Tibial artery (tissue), 4 donors: ENCODE data around the gene TFEB.

Experiments used
- DNase-seq, 2 donors: peaks; one replicate each; pipeline ENCODE4 v3.0.0-alpha.2; 2019
- H3K27ac ChIP-seq, 2 donors: fragments of 200-600 bp; sonication (generic) in 1 of 2; 1 replicate in 1 of 2; 2 replicates in 1 of 2; pipeline ENCODE4 v1.5.1; 2018 to 2019; ENCODE audit warnings: mild to moderate bottlenecking in 1 of 2
- H3K27me3 ChIP-seq, 2 donors: fragments of 200-600 bp; sonication (generic) in 1 of 2; one replicate each; pipeline versions ENCODE4 v1.5.1 to v1.6.0; 2016 to 2019
- H3K36me3 ChIP-seq, 3 donors: fragments of 200-600 bp; sonication (generic) in 2 of 3; one replicate each; pipeline ENCODE4 v1.5.1; 2016 to 2019; ENCODE audit warnings: mild to moderate bottlenecking in 2 of 3
- H3K4me1 ChIP-seq, 4 donors: fragments of 200-600 bp; sonication (generic) in 2 of 4; 1 replicate in 3 of 4; 2 replicates in 1 of 4; pipeline ENCODE4 v1.5.1; 2016 to 2019
- H3K4me3 ChIP-seq, 2 donors: fragments of 200-600 bp; sonication (generic) in 1 of 2; 1 replicate in 1 of 2; 2 replicates in 1 of 2; pipeline ENCODE4 v1.5.1; 2018 to 2019; ENCODE audit warnings: mild to moderate bottlenecking in 2 of 2
- H3K9me3 ChIP-seq, 3 donors: fragments of 200-600 bp; sonication (generic) in 1 of 3; one replicate each; pipeline ENCODE4 v1.5.1; 2016 to 2019
- intact Hi-C: fragments of 100-400 bp; cut with DNase I; formaldehyde crosslinking; loops from one replicate; pipeline ENCODE4 v1.15.0; 2023; ENCODE audit warnings: low total_unique reads
- TF ChIP-seq, protein P1 (sequence below), 2 experiments: fragments of 200-600 bp in 1 of 2; fragments of 450-650 bp in 1 of 2; IDR thresholded peaks; one replicate each; pipeline ENCODE4 v1.5.1; 2017 to 2019; ENCODE audit warnings: antibody characterized with exemption in 2 of 2, mild to moderate bottlenecking in 1 of 2, moderate library complexity in 1 of 2

Gene TFEB

DNA sequence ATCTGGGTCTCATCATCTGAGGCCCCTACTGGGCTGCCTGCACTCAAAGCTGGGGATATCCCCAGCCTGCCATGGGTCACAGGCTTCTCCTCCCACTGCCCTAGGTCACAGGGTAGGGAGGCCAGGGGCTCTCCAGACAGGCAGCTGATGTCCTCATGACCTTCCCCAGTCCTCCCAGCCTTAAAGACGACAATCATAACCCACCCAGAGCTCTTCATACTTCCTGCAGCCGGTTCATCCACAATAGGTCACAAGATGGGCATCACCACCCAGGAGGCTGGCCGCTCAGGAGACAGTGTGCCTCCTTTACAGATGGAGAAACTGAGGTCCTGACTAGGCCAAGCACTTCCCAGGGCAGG, 15.2 kb downstream of the TFEB start:
- Histone ChIP-seq H3K4me1 (peaks cover 0 to 63% (median 48%) of the 10 kb centered on the region in 4 donors), H3K9me3 (no peaks in the 10 kb centered on the region), H3K27ac (no peak overlapping the region), H3K27me3 (no peaks in the 10 kb centered on the region), H3K36me3 (no peaks in the 10 kb centered on the region), H3K4me3 (no peak overlapping the region)
- TF ChIP-seq, protein P1, sequence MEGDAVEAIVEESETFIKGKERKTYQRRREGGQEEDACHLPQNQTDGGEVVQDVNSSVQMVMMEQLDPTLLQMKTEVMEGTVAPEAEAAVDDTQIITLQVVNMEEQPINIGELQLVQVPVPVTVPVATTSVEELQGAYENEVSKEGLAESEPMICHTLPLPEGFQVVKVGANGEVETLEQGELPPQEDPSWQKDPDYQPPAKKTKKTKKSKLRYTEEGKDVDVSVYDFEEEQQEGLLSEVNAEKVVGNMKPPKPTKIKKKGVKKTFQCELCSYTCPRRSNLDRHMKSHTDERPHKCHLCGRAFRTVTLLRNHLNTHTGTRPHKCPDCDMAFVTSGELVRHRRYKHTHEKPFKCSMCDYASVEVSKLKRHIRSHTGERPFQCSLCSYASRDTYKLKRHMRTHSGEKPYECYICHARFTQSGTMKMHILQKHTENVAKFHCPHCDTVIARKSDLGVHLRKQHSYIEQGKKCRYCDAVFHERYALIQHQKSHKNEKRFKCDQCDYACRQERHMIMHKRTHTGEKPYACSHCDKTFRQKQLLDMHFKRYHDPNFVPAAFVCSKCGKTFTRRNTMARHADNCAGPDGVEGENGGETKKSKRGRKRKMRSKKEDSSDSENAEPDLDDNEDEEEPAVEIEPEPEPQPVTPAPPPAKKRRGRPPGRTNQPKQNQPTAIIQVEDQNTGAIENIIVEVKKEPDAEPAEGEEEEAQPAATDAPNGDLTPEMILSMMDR (IDR thresholded peaks at IDR 0.05) = no peak
- intact Hi-C loops = no loop called here
- no peak for DNase-seq

DNA sequence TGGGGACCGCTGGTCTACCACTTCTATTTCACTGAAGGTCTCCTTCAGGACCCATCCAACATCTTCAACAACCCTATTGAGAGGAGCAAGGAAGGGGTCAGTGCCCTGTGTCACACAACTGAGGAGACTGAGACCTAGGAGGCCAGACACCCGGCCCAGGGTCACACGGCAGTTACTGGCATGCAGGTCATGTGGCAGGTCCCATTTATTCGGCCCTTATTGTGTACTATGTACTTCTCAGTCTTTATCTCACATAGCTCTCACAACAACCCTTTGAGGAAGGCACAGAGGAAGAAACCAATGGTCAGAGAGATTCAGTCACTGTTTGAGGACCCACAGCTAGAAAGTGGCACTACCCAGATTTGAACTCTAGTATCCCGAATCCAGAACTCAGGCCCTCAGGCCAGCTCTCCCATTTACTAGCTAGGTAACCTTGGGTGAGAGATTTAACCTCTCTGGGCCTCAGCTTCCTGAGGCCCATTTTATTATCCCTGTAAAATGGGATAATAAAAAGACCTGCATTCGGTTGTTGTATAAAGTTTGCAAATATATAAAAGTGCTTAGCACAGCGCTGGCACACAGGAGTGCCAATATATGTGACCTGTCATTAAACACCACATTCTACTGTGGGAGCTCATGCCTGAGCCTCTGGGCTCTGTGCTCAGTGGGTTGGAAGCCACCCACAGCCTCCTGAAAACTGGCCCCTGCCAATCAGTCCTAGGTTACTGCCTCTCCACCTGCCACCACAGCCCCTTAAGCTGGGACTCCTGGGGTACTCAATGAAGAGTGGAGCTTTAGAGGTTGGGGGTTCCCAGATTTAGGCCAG, 15.8 kb downstream of the TFEB start:
- TF ChIP-seq, protein P1 (IDR thresholded peaks at IDR 0.05) = no peak
- intact Hi-C loops = no loop called here
- no peaks in the 10 kb centered on the region for H3K36me3 ChIP-seq
- no peaks in the 10 kb centered on the region for H3K9me3 ChIP-seq
- no peak overlapping the region for H3K4me3 ChIP-seq
- DNase-seq = no peak
- no peaks in the 10 kb centered on the region for H3K27me3 ChIP-seq
- peaks cover 0 to 58% (median 47%) of the 10 kb centered on the region in 4 donors for H3K4me1 ChIP-seq
- H3K27ac ChIP-seq = no peak overlapping the region

DNA sequence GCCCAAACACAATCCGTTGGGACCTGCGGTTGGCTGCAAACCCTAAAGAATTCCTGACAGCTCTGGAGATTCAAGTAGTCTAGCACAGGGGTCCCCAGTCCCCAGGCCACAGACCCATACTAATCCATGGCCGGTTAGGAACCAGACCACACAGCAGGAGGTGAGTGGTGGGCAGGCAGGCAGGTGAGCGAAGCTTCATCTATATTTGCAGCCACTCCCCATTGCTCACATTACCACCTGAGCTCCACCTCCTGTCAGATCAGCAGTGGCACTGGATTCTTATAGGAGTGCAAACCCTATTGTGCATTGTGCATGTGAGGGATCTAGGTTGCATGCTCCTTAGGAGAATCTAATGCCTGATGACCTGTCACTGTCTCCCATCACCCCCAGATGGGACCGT, 16.6 kb downstream of the TFEB start:
- intact Hi-C loops = no loop called here
- DNase-seq = no peak
- Histone ChIP-seq H3K4me1 (peaks cover 0 to 58% (median 48%) of the 10 kb centered on the region in 4 donors), H3K36me3 (no peaks in the 10 kb centered on the region), H3K27ac (no peak overlapping the region), H3K9me3 (no peaks in the 10 kb centered on the region), H3K27me3 (no peaks in the 10 kb centered on the region), H3K4me3 (no peak overlapping the region)
- TF ChIP-seq, protein P1 (IDR thresholded peaks at IDR 0.05) = no peak

DNA sequence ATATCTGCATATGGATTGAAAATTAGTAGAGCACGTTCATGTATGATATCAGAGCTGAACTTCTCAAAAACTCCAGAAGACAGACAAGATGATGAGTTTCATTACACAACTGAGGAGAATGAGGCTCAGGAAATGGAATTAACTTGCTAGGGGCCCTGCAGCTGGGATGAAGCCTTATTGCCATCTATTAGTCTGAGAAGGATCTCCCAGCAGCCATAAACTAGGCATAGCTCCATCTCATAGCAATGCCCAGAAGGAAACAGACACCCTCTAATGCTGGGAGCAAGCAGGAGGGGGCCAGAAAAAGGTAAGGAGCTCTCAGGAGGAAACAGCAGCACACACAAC, 18.0 kb downstream of the TFEB start:
- intact Hi-C loops = no loop called here
- H3K4me3 ChIP-seq = no peak overlapping the region
- no peak for DNase-seq
- peaks cover 0 to 62% (median 52%) of the 10 kb centered on the region in 4 donors for H3K4me1 ChIP-seq
- H3K36me3 ChIP-seq = no peaks in the 10 kb centered on the region
- TF ChIP-seq, protein P1 (IDR thresholded peaks at IDR 0.05) = no peak
- H3K27me3 ChIP-seq = no peaks in the 10 kb centered on the region
- no peak overlapping the region for H3K27ac ChIP-seq
- H3K9me3 ChIP-seq = no peaks in the 10 kb centered on the region

DNA sequence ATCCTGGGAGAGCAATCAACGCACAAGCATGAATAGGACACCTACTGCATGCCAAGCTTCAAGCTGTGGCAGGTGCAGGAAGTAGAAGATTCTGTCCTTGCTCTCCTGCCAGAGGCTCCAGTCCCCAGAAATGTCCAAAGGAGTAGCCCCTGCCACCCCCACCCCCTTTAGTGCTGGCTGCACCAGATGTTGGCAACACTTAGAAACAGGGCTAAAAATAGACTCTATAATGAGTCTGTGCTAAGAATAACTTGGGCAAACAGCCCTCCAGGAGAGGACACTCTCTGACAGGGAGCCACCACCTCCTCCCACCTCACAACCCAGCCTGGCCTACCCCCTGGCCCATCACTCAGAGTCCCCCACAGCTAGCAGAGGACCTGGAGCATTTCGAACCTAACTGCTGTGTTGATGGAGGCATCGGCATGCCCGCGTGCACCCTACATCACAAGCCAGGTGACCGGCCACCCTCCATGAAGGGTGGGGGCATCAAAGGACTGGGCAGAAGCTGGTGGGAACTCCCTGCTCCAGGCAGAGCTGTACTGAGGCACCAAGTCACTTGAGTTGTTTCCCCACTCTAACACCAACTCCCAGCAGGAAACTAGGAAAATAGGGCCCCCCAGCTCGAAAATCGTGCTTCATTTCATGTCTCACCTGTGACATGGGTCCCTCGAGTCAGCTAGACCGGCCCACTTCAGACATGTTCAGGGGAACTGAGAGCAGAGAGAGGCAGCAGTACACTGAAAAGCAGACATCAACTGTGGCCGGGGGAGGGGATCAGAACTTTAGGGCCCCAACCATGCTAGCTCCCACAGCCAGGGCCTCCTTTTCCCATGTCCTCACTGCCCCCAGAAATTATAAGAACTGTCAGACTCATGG, 18.7 kb downstream of the TFEB start:
- peaks cover 0 to 68% (median 57%) of the 10 kb centered on the region in 4 donors for H3K4me1 ChIP-seq
- peak overlapping the region; percentile 5 to 38 for H3K27ac ChIP-seq
- TF ChIP-seq, protein P1 (IDR thresholded peaks at IDR 0.05) = no peak
- DNase-seq = no peak
- no peak overlapping the region for H3K4me3 ChIP-seq
- intact Hi-C loops = no loop called here
- no peaks in the 10 kb centered on the region for H3K9me3 ChIP-seq
- H3K27me3 ChIP-seq = no peaks in the 10 kb centered on the region
- no peaks in the 10 kb centered on the region for H3K36me3 ChIP-seq
